ENCODE measurements around the gene SLC9A6.

The SLC9A6 gene

DNA sequence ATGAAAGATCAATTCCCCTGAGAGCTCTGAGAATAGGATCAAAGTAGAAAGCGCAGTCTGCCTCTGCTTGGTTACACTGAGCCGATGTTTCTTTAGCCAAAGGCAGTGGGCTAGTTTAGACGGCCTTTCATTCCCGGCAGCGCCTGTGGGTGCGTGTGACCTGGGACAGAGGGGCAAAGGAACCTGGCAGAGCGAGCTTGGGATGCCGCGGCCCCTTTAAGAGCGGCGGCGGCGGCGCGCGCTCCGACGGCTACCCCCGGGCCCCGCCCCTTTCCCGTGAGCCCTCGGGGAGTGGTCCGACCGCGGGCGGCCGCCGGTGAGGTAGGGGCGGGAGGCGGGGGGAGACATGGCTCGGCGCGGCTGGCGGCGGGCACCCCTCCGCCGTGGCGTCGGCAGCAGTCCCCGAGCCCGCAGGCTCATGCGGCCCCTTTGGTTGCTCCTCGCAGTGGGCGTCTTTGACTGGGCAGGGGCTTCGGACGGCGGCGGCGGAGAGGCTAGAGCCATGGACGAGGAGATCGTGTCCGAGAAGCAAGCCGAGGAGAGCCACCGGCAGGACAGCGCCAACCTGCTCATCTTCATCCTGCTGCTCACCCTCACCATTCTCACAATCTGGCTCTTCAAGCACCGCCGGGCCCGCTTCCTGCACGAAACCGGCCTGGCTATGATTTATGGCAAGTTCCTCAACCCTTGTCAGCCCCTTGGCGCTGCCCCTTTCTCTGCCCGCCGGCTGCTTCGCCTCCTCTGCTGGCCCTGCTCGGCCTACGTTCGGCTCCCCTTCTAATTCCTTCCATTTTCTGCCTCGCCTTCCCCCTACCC is at the start of gene SLC9A6:
TSS of gene SLC9A6 (plus strand) at position 279 of the 816 bp plus-strand sequence. CDS start at position 503, 224 bp downstream.
- H3K27me3 ChIP-seq (ENCODE audit: low read depth, low read length), result no peaks in the 10 kb centered on the region
- peak within 1 kb of the TSS; percentile 75 to 77 for H3K4me3 ChIP-seq (ENCODE audit: low read depth in 1 of 2, low read length in 2 of 2)

DNA sequence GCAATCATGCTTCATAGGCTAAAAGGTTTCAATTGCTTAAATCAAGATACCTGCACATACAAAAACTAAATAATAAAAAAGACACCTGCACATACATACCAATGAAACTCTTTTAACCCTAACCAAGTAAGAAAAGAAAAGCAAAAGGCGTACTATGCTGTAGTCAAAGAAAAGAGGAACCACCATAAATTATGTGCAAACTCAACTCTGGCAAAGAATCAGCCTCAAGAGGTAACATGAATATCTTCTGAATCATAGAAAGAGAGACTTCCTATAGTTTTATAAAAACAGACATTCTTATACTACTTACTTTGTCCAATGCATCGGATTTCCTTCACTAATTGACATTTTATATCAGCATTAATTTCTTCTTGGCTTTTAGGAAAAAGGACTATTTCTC is 40.7 kb upstream of the SLC9A6 start:
- Histone ChIP-seq H3K4me3 (ENCODE audit: low read depth in 1 of 2, low read length in 2 of 2) (no peak overlapping the region), H3K36me3 (ENCODE audit: control insufficient read depth in 1 of 2, insufficient read depth in 2 of 2, low read length in 2 of 2) (no peaks in the 10 kb centered on the region), H3K4me1 (ENCODE audit: control insufficient read depth in 1 of 2, insufficient read depth in 2 of 2, low read length in 2 of 2) (no peaks in the 10 kb centered on the region), H3K27me3 (ENCODE audit: low read depth, low read length) (no peaks in the 10 kb centered on the region), H3K27ac (ENCODE audit: low read length) (no peak overlapping the region), H3K9me3 (ENCODE audit: control insufficient read depth in 1 of 2, low read length in 2 of 2) (no peaks in the 10 kb centered on the region)

More for the DNA sequence above, at the start of gene SLC9A6:
- Histone ChIP-seq H3K27ac (ENCODE audit: low read length) (peak within 1 kb of the TSS; percentile 73), H3K9me3 (ENCODE audit: control insufficient read depth in 1 of 2, low read length in 2 of 2) (no peaks in the 10 kb centered on the region), H3K4me1 (ENCODE audit: control insufficient read depth in 1 of 2, insufficient read depth in 2 of 2, low read length in 2 of 2) (peaks cover 0 to 10% of the 10 kb centered on the region in 2 donors), H3K36me3 (ENCODE audit: control insufficient read depth in 1 of 2, insufficient read depth in 2 of 2, low read length in 2 of 2) (no peaks in the 10 kb centered on the region)

DNA sequence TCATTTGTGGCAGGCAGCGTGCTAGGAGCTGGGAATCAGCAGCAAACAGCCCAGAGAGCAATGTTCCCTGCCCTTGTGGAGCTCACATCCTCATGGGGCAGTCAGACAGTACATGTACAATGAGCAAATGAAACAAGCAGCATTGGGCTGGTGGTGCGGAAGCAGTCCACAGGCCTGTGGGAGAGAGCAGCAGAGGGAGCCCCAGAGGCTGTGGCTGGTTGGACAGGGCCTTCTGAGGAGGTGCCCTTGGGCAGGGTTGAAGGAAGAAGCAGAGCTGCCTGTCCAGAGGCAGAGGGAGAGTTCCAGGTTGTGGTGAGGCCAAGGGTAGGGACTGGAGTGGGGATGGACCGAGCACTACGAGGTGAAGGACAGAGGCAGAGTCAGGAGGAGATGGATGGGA is 33.9 kb upstream of the SLC9A6 start:
- Histone ChIP-seq H3K27ac (ENCODE audit: low read length) (no peak overlapping the region), H3K27me3 (ENCODE audit: low read depth, low read length) (no peaks in the 10 kb centered on the region), H3K36me3 (ENCODE audit: control insufficient read depth in 1 of 2, insufficient read depth in 2 of 2, low read length in 2 of 2) (no peaks in the 10 kb centered on the region), H3K9me3 (ENCODE audit: control insufficient read depth in 1 of 2, low read length in 2 of 2) (no peaks in the 10 kb centered on the region), H3K4me1 (ENCODE audit: control insufficient read depth in 1 of 2, insufficient read depth in 2 of 2, low read length in 2 of 2) (no peaks in the 10 kb centered on the region), H3K4me3 (ENCODE audit: low read depth in 1 of 2, low read length in 2 of 2) (no peak overlapping the region)

DNA sequence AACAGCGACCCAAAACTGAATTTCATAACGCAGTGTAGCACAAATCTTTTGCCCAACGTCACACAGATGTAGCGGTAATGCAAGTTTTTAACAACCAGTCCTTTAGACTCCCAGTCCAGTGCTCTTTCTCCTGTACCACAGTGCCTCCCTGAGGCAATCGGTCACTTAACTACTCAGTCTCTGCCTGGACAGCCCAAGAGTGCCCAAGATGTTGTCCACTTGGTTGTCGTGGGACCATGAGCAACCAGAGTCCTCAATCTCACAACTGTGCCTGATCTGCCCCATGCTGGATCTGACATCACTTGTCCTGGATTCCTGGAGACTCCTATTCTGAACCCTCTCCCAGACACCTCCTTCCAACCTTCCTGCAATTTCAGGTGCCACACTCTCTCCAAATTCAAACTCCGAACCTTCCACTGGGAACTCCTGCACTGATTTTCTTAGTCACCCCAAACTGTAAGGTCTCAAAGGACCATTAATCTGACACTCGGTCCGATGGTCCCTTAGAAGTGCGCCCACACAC is 12.1 kb upstream of the SLC9A6 start:
- H3K9me3 ChIP-seq (ENCODE audit: control insufficient read depth in 1 of 2, low read length in 2 of 2), result no peaks in the 10 kb centered on the region
- peaks cover 0 to 20% of the 10 kb centered on the region in 2 donors for H3K4me1 ChIP-seq (ENCODE audit: control insufficient read depth in 1 of 2, insufficient read depth in 2 of 2, low read length in 2 of 2)
- H3K36me3 ChIP-seq (ENCODE audit: control insufficient read depth in 1 of 2, insufficient read depth in 2 of 2, low read length in 2 of 2), result no peaks in the 10 kb centered on the region
- H3K27ac ChIP-seq (ENCODE audit: low read length), result peak overlapping the region; percentile 92
- H3K27me3 ChIP-seq (ENCODE audit: low read depth, low read length), result no peaks in the 10 kb centered on the region
- H3K4me3 ChIP-seq (ENCODE audit: low read depth in 1 of 2, low read length in 2 of 2), result peak overlapping the region; percentile 81 to 82

DNA sequence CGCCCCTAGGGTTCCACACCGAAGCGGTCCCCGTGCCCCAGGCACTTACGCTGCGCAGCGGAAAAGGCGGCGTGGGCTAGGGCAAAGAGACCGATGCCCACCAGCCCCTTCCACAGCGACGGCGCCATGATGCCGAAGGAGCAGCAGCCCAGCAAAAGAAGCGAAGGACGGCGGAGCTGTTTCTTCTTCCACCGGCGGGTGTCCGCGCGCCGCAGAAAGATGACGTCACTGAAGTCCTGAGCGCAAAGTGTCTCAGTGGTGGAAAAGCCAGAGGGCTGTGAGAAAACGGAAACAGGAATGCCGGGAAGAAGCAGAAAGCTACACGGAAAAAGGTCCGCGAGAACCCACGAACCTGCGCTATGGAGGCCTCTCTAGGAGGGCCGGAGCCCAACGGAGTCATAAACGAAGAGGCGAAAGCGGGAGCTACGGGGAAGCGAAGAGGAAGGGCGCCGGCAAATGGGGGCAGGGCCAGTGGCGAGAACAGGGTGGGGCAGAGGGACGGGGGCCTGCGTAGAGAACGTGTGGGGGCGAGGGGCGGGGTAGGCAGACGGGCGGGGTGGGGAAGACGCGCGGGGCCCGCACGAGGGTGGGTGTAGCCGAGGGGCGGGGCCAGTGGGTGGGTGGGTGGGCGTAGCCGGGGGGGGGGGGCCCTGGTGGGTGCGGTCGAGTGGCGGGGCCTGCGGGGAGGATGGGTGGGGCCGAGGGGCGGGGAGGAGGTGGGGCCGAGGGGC is 11.5 kb upstream of the SLC9A6 start, which contains the start of gene MMGT1:
TSS of gene MMGT1 (minus strand) at position 441 of the 731 bp plus-strand sequence. CDS start at position 128, 313 bp downstream.
- peak within 1 kb of the TSS; percentile 92 for H3K27ac ChIP-seq (ENCODE audit: low read length)
- H3K4me1 ChIP-seq (ENCODE audit: control insufficient read depth in 1 of 2, insufficient read depth in 2 of 2, low read length in 2 of 2), result peaks cover 0 to 20% of the 10 kb centered on the region in 2 donors
- H3K27me3 ChIP-seq (ENCODE audit: low read depth, low read length), result no peaks in the 10 kb centered on the region
- no peaks in the 10 kb centered on the region for H3K9me3 ChIP-seq (ENCODE audit: control insufficient read depth in 1 of 2, low read length in 2 of 2)
- H3K36me3 ChIP-seq (ENCODE audit: control insufficient read depth in 1 of 2, insufficient read depth in 2 of 2, low read length in 2 of 2), result no peaks in the 10 kb centered on the region
- peak within 1 kb of the TSS; percentile 81 to 82 for H3K4me3 ChIP-seq (ENCODE audit: low read depth in 1 of 2, low read length in 2 of 2)

DNA sequence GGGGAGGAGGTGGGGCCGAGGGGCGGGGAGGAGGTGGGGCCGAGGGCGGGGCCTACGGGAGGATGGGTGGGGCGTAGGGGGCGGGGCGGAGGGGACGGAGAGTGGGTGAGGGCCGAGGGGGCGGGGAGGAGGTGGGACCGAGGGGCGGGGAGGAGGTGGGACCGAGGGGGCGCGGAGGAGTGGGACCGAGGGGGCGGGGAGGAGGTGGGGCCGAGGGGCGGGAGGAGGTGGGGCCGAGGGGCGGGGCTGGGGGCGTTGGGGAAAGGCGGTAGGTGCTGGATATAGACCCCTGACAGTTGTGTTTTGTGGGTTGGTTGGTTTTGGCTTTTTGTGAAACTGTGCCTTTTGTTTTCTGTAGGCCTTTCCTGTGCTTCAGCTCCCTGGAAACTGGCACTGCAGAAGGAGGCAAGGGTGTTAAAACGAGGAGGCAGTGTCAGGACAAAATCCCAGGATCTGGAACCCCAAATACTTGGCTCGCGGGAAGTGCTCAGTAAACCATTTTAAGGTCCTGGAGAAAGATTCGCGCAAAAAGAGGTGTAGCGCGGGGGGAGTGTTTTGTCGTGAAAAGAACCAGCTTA is 10.9 kb upstream of the SLC9A6 start:
- no peaks in the 10 kb centered on the region for H3K27me3 ChIP-seq (ENCODE audit: low read depth, low read length)
- H3K27ac ChIP-seq (ENCODE audit: low read length), result no peak overlapping the region
- peaks cover 0 to 20% of the 10 kb centered on the region in 2 donors for H3K4me1 ChIP-seq (ENCODE audit: control insufficient read depth in 1 of 2, insufficient read depth in 2 of 2, low read length in 2 of 2)
- no peaks in the 10 kb centered on the region for H3K9me3 ChIP-seq (ENCODE audit: control insufficient read depth in 1 of 2, low read length in 2 of 2)
- H3K36me3 ChIP-seq (ENCODE audit: control insufficient read depth in 1 of 2, insufficient read depth in 2 of 2, low read length in 2 of 2), result no peaks in the 10 kb centered on the region
- peak overlapping the region; percentile 46 to 54 for H3K4me3 ChIP-seq (ENCODE audit: low read depth in 1 of 2, low read length in 2 of 2)

DNA sequence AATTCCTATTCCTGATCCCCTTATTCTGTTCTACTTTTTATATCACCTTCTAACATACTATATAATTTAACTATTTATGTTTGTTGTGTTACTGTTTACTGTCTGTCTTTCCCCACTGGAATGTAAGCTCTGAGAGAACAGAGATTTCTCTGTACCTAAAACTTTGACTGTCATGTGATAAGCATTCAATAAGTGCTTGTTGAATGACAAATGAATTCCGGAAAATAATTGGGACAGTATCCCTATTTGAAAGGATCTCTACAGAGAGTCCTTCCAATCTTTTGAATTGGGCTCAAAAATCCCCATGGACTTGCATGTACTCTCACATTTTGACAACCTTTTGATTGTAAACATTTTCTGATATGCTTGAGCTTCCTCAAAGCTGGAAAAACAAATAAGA is 9.8 kb upstream of the SLC9A6 start:
- Histone ChIP-seq H3K36me3 (ENCODE audit: control insufficient read depth in 1 of 2, insufficient read depth in 2 of 2, low read length in 2 of 2) (no peaks in the 10 kb centered on the region), H3K4me3 (ENCODE audit: low read depth in 1 of 2, low read length in 2 of 2) (no peak overlapping the region), H3K4me1 (ENCODE audit: control insufficient read depth in 1 of 2, insufficient read depth in 2 of 2, low read length in 2 of 2) (peaks cover 0 to 20% of the 10 kb centered on the region in 2 donors), H3K9me3 (ENCODE audit: control insufficient read depth in 1 of 2, low read length in 2 of 2) (no peaks in the 10 kb centered on the region), H3K27ac (ENCODE audit: low read length) (no peak overlapping the region), H3K27me3 (ENCODE audit: low read depth, low read length) (no peaks in the 10 kb centered on the region)

DNA sequence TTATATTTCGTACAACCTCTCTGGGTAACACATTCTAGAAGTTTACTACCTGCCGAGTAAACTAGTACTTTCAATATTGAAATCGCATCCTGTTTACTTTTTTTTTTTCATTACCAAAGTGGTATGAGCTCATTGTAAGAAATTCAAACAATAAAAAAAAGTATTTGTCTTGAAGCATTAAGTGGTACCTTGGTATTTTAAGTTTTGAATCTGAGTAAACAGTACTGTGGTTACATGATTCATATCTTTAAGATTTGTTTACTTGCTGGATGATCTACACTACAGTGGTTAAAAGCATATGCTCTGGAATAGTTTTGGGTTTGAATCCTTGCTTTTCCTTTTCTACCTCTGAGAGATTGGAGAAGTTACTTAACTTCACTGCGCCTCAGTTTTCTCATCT is 7.6 kb upstream of the SLC9A6 start:
- H3K9me3 ChIP-seq (ENCODE audit: control insufficient read depth in 1 of 2, low read length in 2 of 2), result no peaks in the 10 kb centered on the region
- no peaks in the 10 kb centered on the region for H3K36me3 ChIP-seq (ENCODE audit: control insufficient read depth in 1 of 2, insufficient read depth in 2 of 2, low read length in 2 of 2)
- H3K27ac ChIP-seq (ENCODE audit: low read length), result no peak overlapping the region
- H3K4me1 ChIP-seq (ENCODE audit: control insufficient read depth in 1 of 2, insufficient read depth in 2 of 2, low read length in 2 of 2), result peaks cover 0 to 11% of the 10 kb centered on the region in 2 donors
- no peak overlapping the region for H3K4me3 ChIP-seq (ENCODE audit: low read depth in 1 of 2, low read length in 2 of 2)
- no peaks in the 10 kb centered on the region for H3K27me3 ChIP-seq (ENCODE audit: low read depth, low read length)

DNA sequence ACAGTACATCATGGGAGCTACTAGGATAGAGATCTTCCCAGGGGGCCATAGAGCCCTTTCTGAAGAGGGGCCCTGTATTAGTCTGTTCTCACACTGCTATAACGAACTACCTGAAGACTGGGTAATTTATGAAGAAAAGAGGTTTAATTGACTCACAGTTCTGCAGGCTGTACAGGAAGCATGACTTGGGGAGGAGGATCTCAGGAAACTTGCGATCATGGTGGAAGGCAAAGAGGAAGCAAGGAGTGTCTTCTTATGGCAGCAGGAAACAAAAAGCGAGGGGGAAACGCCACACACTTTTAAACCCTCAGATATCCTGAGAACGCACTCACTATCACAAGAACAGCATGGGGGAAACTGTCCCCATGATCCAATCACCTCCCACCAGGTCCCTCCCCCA is 4.2 kb upstream of the SLC9A6 start:
- H3K27ac ChIP-seq (ENCODE audit: low read length), result no peak overlapping the region
- no peaks in the 10 kb centered on the region for H3K4me1 ChIP-seq (ENCODE audit: control insufficient read depth in 1 of 2, insufficient read depth in 2 of 2, low read length in 2 of 2)
- H3K4me3 ChIP-seq (ENCODE audit: low read depth in 1 of 2, low read length in 2 of 2), result no peak overlapping the region
- H3K36me3 ChIP-seq (ENCODE audit: control insufficient read depth in 1 of 2, insufficient read depth in 2 of 2, low read length in 2 of 2), result no peaks in the 10 kb centered on the region
- no peaks in the 10 kb centered on the region for H3K9me3 ChIP-seq (ENCODE audit: control insufficient read depth in 1 of 2, low read length in 2 of 2)
- no peaks in the 10 kb centered on the region for H3K27me3 ChIP-seq (ENCODE audit: low read depth, low read length)

DNA sequence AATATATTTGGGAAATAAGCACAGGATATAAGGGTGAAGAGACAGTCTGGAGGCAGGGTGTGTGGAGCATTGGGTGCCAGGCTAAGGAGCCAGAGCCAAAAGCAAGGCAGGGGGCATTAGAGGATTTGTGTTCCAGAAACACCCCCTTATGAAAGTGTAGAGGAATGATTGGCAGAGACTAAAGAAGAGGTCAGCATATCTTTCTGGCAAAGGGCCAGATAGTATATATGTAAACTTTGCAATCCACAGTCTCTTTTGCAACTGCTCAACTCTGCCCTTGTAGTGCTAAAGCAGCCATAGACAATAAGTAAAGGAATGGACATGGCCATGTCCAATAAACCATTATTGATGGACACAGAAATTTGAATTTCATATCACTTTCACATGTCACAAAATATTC is 3.6 kb upstream of the SLC9A6 start:
- H3K36me3 ChIP-seq (ENCODE audit: control insufficient read depth in 1 of 2, insufficient read depth in 2 of 2, low read length in 2 of 2), result no peaks in the 10 kb centered on the region
- H3K27me3 ChIP-seq (ENCODE audit: low read depth, low read length), result no peaks in the 10 kb centered on the region
- H3K4me1 ChIP-seq (ENCODE audit: control insufficient read depth in 1 of 2, insufficient read depth in 2 of 2, low read length in 2 of 2), result peaks cover 0 to 5% of the 10 kb centered on the region in 2 donors
- H3K27ac ChIP-seq (ENCODE audit: low read length), result no peak overlapping the region
- H3K4me3 ChIP-seq (ENCODE audit: low read depth in 1 of 2, low read length in 2 of 2), result no peak overlapping the region
- H3K9me3 ChIP-seq (ENCODE audit: control insufficient read depth in 1 of 2, low read length in 2 of 2), result no peaks in the 10 kb centered on the region

DNA sequence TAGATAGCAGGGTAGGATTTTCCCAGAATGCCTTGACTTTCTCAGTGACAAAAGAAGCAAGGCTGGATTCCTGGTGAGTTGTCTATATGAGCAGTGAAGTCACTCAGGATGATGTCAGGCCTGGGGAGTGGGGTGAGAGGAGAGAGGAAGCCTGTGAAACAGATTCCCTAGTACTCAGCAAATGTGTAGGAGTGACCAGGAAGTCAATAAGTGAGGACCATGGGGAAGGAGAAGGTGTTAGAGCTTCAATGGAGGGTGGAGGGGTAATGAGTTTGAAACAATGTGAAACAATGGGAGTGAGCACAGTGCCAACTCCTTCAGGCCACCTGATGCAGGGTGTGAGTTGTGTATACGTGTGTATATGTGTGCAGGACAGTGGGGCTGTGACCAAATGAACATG is 2.4 kb upstream of the SLC9A6 start:
- Histone ChIP-seq H3K27me3 (ENCODE audit: low read depth, low read length) (no peaks in the 10 kb centered on the region), H3K4me1 (ENCODE audit: control insufficient read depth in 1 of 2, insufficient read depth in 2 of 2, low read length in 2 of 2) (peaks cover 0 to 10% of the 10 kb centered on the region in 2 donors), H3K27ac (ENCODE audit: low read length) (no peak overlapping the region), H3K9me3 (ENCODE audit: control insufficient read depth in 1 of 2, low read length in 2 of 2) (no peaks in the 10 kb centered on the region), H3K36me3 (ENCODE audit: control insufficient read depth in 1 of 2, insufficient read depth in 2 of 2, low read length in 2 of 2) (no peaks in the 10 kb centered on the region), H3K4me3 (ENCODE audit: low read depth in 1 of 2, low read length in 2 of 2) (no peak overlapping the region)

Measured in muscle layer of duodenum (tissue), 2 donors.